Hematopoietic multipotent progenitor cell treated with erythropoietin and hydrocortisone succinate and interleukin-3 and kit ligand, for 15 days (in vitro differentiated cells): Measurements from ENCODE around the gene NAV2.

ENCODE experiments used
- DNase-seq: peaks from one replicate; pipeline ENCODE4 v3.0.0-alpha.2; 2015; ENCODE audit warnings: low spot score

NAV2 gene

GRCh38 chr11:19774817-19775580 is 62.4 kb downstream of the NAV2 start:
- DNase-seq = no peak

GRCh38 chr11:19775622-19776021 is 63.0 kb downstream of the NAV2 start:
- no peak for DNase-seq

GRCh38 chr11:19777039-19777376 is 64.4 kb downstream of the NAV2 start:
- no peak for DNase-seq

- no peak for DNase-seq
These were observed 64.9 kb downstream of the NAV2 start for GRCh38 chr11:19777377-19778102.

GRCh38 chr11:19779740-19780139 is 67.1 kb downstream of the NAV2 start:
- no peak for DNase-seq

- no peak for DNase-seq
These were observed 68.7 kb downstream of the NAV2 start for GRCh38 chr11:19781351-19781750.

- DNase-seq = no peak
These were observed 72.6 kb downstream of the NAV2 start for GRCh38 chr11:19785265-19785664.

- DNase-seq = no peak
These were observed 74.0 kb downstream of the NAV2 start for GRCh38 chr11:19786644-19787043.

- no peak for DNase-seq
These were observed 75.8 kb downstream of the NAV2 start for GRCh38 chr11:19788435-19788834.

- DNase-seq = no peak
These were observed 76.6 kb downstream of the NAV2 start for GRCh38 chr11:19789245-19789644.

- DNase-seq = no peak
These were observed 77.4 kb downstream of the NAV2 start for GRCh38 chr11:19789835-19790710.

- DNase-seq = no peak
These were observed 78.4 kb downstream of the NAV2 start for GRCh38 chr11:19790831-19791552.

- no peak for DNase-seq
These were observed 79.9 kb downstream of the NAV2 start for GRCh38 chr11:19792510-19792909.

- DNase-seq = no peak
These were observed 80.7 kb downstream of the NAV2 start for GRCh38 chr11:19793326-19793725.

- DNase-seq = no peak
These were observed 81.5 kb downstream of the NAV2 start for GRCh38 chr11:19794161-19794560.

- DNase-seq = no peak
These were observed 82.4 kb downstream of the NAV2 start for GRCh38 chr11:19795082-19795481.

GRCh38 chr11:19800162-19800561 is 87.5 kb downstream of the NAV2 start:
- no peak for DNase-seq

- no peak for DNase-seq
These were observed 88.3 kb downstream of the NAV2 start for GRCh38 chr11:19800714-19801519.

GRCh38 chr11:19802773-19803293 is 90.2 kb downstream of the NAV2 start:
- DNase-seq = no peak

- DNase-seq = no peak
These were observed 90.9 kb downstream of the NAV2 start for GRCh38 chr11:19803506-19803998.

- DNase-seq = no peak
These were observed 92.7 kb downstream of the NAV2 start for GRCh38 chr11:19805376-19805775.
